ENCODE data around the gene ADCY2.
A peak's percentile ranks its signal among the peaks of the same experiment; 100 is the strongest.

ADCY2 gene

GRCh38 chr5:7822449-7822848 is 426.5 kb downstream of the ADCY2 start:
- TF ChIP-seq CTCF (IDR thresholded peaks at IDR 0.05; ENCODE audit: low read depth, low read length, missing control alignments): no peak
- DNase-seq (ENCODE audit: extremely low read depth, low read depth): no peak
- H3K4me3 ChIP-seq (replicated peaks; ENCODE audit: low read depth, low read length): no peak overlapping the region

GRCh38 chr5:7823594-7823993 is 427.7 kb downstream of the ADCY2 start:
- DNase-seq (ENCODE audit: extremely low read depth, low read depth): no peak
- TF ChIP-seq CTCF (IDR thresholded peaks at IDR 0.05; ENCODE audit: low read depth, low read length, missing control alignments): no peak
- H3K4me3 ChIP-seq (replicated peaks; ENCODE audit: low read depth, low read length): no peak overlapping the region

GRCh38 chr5:7824995-7825394 is 429.1 kb downstream of the ADCY2 start:
- DNase-seq (ENCODE audit: extremely low read depth, low read depth): no peak
- no peak for TF ChIP-seq CTCF (IDR thresholded peaks at IDR 0.05; ENCODE audit: low read depth, low read length, missing control alignments)
- no peak overlapping the region for H3K4me3 ChIP-seq (replicated peaks; ENCODE audit: low read depth, low read length)

GRCh38 chr5:7825630-7826029 is 429.7 kb downstream of the ADCY2 start:
- no peak overlapping the region for H3K4me3 ChIP-seq (replicated peaks; ENCODE audit: low read depth, low read length)
- no peak for DNase-seq (ENCODE audit: extremely low read depth, low read depth)
- no peak for TF ChIP-seq CTCF (IDR thresholded peaks at IDR 0.05; ENCODE audit: low read depth, low read length, missing control alignments)

- H3K4me3 ChIP-seq (replicated peaks; ENCODE audit: low read depth, low read length): no peak overlapping the region
- no peak for DNase-seq (ENCODE audit: extremely low read depth, low read depth)
- peak; percentile 21 for TF ChIP-seq CTCF (IDR thresholded peaks at IDR 0.05; ENCODE audit: low read depth, low read length, missing control alignments)
These were observed 431.7 kb downstream of the ADCY2 start for GRCh38 chr5:7827610-7828009.

- DNase-seq (ENCODE audit: extremely low read depth, low read depth): no peak
- H3K4me3 ChIP-seq (replicated peaks; ENCODE audit: low read depth, low read length): no peak overlapping the region
- TF ChIP-seq CTCF (IDR thresholded peaks at IDR 0.05; ENCODE audit: low read depth, low read length, missing control alignments): no peak
These were observed 432.3 kb downstream of the ADCY2 start for GRCh38 chr5:7828269-7828668.

- no peak overlapping the region for H3K4me3 ChIP-seq (replicated peaks; ENCODE audit: low read depth, low read length)
- no peak for TF ChIP-seq CTCF (IDR thresholded peaks at IDR 0.05; ENCODE audit: low read depth, low read length, missing control alignments)
- DNase-seq (ENCODE audit: extremely low read depth, low read depth): no peak
These were observed 439.0 kb downstream of the ADCY2 start for GRCh38 chr5:7834982-7835381.
